HL-60 (cell line): ENCODE measurements around the gene LIPC.

Experiments used
- DNase-seq, 2 experiments: peaks; one replicate each; pipeline ENCODE4 v3.0.0-alpha.2; 2010 to 2020; ENCODE audit warnings: low read depth in 1 of 2, low spot score in 1 of 2
- H3K27ac ChIP-seq: fragments of 250-450 bp; sonication (Bioruptor Pico); replicated peaks from 2 replicates; pipeline ENCODE4 v1.5.1; 2020; ENCODE audit warnings: mild to moderate bottlenecking, moderate library complexity
- H3K27me3 ChIP-seq: fragments of 250-450 bp; sonication (Bioruptor Pico); 2 replicates; pipeline ENCODE4 v1.5.1; 2021; ENCODE audit warnings: mild to moderate bottlenecking, moderate library complexity; ENCODE audit not compliant: insufficient read depth, poor library complexity, severe bottlenecking
- H3K4me3 ChIP-seq: replicated peaks from 2 replicates; pipeline ENCODE4 v1.5.1; 2011; ENCODE audit warnings: mild to moderate bottlenecking, control low read depth, low read length; ENCODE audit not compliant: insufficient read depth
- GABPA ChIP-seq: IDR thresholded peaks from 2 replicates; pipeline ENCODE4 v1.6.1; 2012; ENCODE audit warnings: low read depth
- POLR2AphosphoS5 ChIP-seq: IDR thresholded peaks from 2 replicates; pipeline ENCODE4 v1.6.1; 2012; ENCODE audit warnings: low read depth
- SPI1 ChIP-seq: IDR thresholded peaks from 2 replicates; pipeline ENCODE4 v1.6.1; 2012; ENCODE audit warnings: low read depth, mild to moderate bottlenecking, borderline replicate concordance
- TF ChIP-seq, protein P1 (sequence below): IDR thresholded peaks from 2 replicates; pipeline ENCODE4 v1.6.1; 2012; ENCODE audit warnings: low read depth; ENCODE audit not compliant: insufficient replicate concordance
- TF ChIP-seq, protein P2 (sequence below): IDR thresholded peaks from one replicate; pipeline ENCODE4 v1.5.1; 2011; ENCODE audit warnings: low read length, control low read depth, inconsistent platforms; ENCODE audit not compliant: insufficient read depth

Gene LIPC

DNA sequence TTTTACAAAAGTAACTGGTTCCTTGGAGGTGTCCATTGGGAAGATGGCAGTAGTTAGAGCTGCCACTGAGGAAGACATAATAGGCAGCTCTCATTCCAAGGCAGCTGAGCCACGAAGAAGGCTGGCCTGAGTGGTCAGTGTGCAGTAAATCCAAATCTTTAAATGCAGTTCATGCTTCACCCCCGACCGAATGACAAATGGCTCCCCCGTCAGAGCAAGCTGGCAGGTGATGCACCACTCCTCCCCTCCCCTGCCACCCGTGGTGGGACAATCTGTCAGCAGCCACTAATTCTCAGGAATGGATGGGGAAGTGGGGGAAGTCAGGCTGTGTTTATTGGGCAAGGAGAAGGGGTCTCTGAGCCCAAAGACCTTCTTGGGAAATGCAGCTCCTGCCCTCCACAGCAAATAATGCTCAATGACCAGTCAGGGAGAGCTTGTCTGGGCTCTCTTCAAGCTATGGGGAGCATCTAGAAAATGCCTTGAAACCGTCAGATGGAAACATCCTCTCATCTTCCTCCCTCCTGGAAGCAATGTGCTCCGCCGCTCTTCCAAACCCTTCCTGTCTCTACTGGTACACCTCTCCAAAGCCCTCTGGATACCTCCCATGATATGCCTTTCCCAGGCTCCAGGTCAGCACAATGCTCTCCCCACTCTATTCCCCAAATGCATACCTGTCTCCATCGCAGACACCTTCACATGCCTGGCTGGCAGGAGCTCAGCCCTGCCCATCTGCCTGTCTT, 65.4 kb downstream of the LIPC start:
- no peaks in the 10 kb centered on the region for H3K27me3 ChIP-seq
- DNase-seq: no peak
- no peak overlapping the region for H3K27ac ChIP-seq
- H3K4me3 ChIP-seq: no peak overlapping the region
- TF ChIP-seq, protein P1, sequence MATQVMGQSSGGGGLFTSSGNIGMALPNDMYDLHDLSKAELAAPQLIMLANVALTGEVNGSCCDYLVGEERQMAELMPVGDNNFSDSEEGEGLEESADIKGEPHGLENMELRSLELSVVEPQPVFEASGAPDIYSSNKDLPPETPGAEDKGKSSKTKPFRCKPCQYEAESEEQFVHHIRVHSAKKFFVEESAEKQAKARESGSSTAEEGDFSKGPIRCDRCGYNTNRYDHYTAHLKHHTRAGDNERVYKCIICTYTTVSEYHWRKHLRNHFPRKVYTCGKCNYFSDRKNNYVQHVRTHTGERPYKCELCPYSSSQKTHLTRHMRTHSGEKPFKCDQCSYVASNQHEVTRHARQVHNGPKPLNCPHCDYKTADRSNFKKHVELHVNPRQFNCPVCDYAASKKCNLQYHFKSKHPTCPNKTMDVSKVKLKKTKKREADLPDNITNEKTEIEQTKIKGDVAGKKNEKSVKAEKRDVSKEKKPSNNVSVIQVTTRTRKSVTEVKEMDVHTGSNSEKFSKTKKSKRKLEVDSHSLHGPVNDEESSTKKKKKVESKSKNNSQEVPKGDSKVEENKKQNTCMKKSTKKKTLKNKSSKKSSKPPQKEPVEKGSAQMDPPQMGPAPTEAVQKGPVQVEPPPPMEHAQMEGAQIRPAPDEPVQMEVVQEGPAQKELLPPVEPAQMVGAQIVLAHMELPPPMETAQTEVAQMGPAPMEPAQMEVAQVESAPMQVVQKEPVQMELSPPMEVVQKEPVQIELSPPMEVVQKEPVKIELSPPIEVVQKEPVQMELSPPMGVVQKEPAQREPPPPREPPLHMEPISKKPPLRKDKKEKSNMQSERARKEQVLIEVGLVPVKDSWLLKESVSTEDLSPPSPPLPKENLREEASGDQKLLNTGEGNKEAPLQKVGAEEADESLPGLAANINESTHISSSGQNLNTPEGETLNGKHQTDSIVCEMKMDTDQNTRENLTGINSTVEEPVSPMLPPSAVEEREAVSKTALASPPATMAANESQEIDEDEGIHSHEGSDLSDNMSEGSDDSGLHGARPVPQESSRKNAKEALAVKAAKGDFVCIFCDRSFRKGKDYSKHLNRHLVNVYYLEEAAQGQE: no peak
- TF ChIP-seq SPI1 (no peak), POLR2AphosphoS5 (no peak), GABPA (no peak)
- TF ChIP-seq, protein P2, sequence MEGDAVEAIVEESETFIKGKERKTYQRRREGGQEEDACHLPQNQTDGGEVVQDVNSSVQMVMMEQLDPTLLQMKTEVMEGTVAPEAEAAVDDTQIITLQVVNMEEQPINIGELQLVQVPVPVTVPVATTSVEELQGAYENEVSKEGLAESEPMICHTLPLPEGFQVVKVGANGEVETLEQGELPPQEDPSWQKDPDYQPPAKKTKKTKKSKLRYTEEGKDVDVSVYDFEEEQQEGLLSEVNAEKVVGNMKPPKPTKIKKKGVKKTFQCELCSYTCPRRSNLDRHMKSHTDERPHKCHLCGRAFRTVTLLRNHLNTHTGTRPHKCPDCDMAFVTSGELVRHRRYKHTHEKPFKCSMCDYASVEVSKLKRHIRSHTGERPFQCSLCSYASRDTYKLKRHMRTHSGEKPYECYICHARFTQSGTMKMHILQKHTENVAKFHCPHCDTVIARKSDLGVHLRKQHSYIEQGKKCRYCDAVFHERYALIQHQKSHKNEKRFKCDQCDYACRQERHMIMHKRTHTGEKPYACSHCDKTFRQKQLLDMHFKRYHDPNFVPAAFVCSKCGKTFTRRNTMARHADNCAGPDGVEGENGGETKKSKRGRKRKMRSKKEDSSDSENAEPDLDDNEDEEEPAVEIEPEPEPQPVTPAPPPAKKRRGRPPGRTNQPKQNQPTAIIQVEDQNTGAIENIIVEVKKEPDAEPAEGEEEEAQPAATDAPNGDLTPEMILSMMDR: no peak

DNA sequence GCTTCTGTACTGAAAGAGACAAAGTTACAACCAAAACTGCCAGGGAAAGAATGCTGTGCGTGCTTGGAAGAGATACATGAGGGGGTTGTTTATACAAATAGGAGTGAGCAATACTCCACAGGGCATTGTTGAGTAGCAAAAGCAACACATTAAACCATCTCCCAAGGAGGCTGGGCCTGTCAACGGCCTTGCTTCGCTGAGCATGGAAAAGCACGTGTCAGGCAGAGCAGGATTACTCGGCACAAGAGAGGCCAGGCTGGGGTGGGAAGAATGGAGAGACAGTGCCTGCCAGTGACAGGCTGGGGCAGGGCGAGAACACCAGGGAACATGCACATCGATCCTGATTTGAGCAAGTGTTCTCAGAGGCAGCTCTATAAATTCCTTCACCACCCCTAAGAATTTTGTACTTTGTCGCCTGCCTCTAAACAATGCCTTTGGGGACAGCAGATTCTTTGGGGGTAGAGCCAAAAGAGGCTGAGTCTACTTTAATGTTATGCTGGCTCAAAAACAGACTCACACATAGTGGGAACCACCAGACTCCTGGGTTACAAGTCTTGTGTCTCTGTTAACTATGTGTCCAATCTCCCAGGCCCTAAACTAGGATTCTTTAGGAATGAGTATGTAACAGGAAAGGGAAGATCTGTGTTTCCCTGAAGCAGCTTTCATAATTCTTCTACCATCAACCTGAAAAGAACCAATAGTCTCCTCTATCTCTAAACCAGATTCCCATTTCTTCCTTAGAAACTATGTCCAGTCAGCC, 67.2 kb downstream of the LIPC start:
- TF ChIP-seq, protein P1: no peak
- TF ChIP-seq GABPA (no peak), POLR2AphosphoS5 (no peak), SPI1 (no peak)
- TF ChIP-seq, protein P2: no peak
- Histone ChIP-seq H3K27ac (no peak overlapping the region), H3K4me3 (no peak overlapping the region), H3K27me3 (no peaks in the 10 kb centered on the region)
- DNase-seq: no peak

DNA sequence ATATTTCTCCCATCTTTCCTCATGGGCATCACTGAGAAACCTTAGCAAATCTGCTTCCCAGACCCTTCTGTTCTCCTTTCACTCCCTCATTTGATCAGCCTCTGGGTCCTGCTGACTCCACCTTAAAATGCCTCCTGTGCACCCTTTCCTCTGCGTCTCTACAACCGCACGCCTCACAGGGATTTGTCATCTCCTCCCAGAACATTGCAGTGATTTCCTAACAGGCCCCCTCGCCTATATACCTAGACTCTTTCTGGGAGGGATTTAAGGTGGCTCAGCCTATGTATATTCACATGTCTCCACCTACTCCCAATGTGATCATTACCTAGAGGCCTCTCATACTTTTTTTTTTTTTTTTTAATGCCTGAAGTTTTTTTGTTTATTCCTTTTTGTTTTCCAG, 69.2 kb downstream of the LIPC start:
- no peaks in the 10 kb centered on the region for H3K27me3 ChIP-seq
- H3K27ac ChIP-seq: no peak overlapping the region
- DNase-seq: no peak
- TF ChIP-seq, protein P1: no peak
- TF ChIP-seq, protein P2: no peak
- TF ChIP-seq SPI1: no peak
- TF ChIP-seq GABPA: no peak
- TF ChIP-seq POLR2AphosphoS5: no peak
- H3K4me3 ChIP-seq: no peak overlapping the region
